ENCODE measurements around the gene NEDD1.

Gene NEDD1

GRCh38 chr12:96906498-96906848, 584 bp upstream of the NEDD1 start:
- no peak for DNase-seq

- no peak for DNase-seq
Measured at GRCh38 chr12:96907671-96908422, 790 bp downstream of the NEDD1 start.

GRCh38 chr12:96908423-96908675, 1.3 kb downstream of the NEDD1 start:
- no peak for DNase-seq

GRCh38 chr12:96912261-96912660, 5.2 kb downstream of the NEDD1 start:
- no peak for DNase-seq

GRCh38 chr12:96912943-96913342, 5.9 kb downstream of the NEDD1 start:
- no peak for DNase-seq

GRCh38 chr12:96919510-96920210, 12.6 kb downstream of the NEDD1 start:
- no peak for DNase-seq

GRCh38 chr12:96948782-96949181, 41.7 kb downstream of the NEDD1 start:
- no peak for DNase-seq

- no peak for DNase-seq
Measured at GRCh38 chr12:96979532-96979931, 72.5 kb downstream of the NEDD1 start.

GRCh38 chr12:96980991-96981414, 73.9 kb downstream of the NEDD1 start:
- DNase-seq = no peak

- no peak for DNase-seq
Measured at GRCh38 chr12:96981911-96982310, 74.9 kb downstream of the NEDD1 start.

GRCh38 chr12:96982671-96983070, 75.6 kb downstream of the NEDD1 start:
- no peak for DNase-seq

GRCh38 chr12:96985515-96986362, 78.7 kb downstream of the NEDD1 start:
- DNase-seq = no peak

- no peak for DNase-seq
Measured at GRCh38 chr12:96986883-96987523, 79.9 kb downstream of the NEDD1 start.

- no peak for DNase-seq
Measured at GRCh38 chr12:96988919-96989318, 81.9 kb downstream of the NEDD1 start.

- DNase-seq = no peak
Measured at GRCh38 chr12:96989916-96990315, 82.9 kb downstream of the NEDD1 start.

- no peak for DNase-seq
Measured at GRCh38 chr12:96994900-96995299, 87.8 kb downstream of the NEDD1 start.

- no peak for DNase-seq
Measured at GRCh38 chr12:96995861-96996260, 88.8 kb downstream of the NEDD1 start.

GRCh38 chr12:96997797-96998484, 90.9 kb downstream of the NEDD1 start:
- no peak for DNase-seq

- no peak for DNase-seq
Measured at GRCh38 chr12:97003276-97003675, 96.2 kb downstream of the NEDD1 start.

Measured in NCI-H510A (cell line).